ENCODE data around the gene SIGLEC1. TPM values are rescaled to one million over a fixed set of nuclear protein-coding genes. Genes with fewer than 3 reads are reported as not detected.

The SIGLEC1 gene
- total and polyA plus RNA-seq, 2 of the 4 experiments (the other 2 are of a cell fraction): not detected

DNA sequence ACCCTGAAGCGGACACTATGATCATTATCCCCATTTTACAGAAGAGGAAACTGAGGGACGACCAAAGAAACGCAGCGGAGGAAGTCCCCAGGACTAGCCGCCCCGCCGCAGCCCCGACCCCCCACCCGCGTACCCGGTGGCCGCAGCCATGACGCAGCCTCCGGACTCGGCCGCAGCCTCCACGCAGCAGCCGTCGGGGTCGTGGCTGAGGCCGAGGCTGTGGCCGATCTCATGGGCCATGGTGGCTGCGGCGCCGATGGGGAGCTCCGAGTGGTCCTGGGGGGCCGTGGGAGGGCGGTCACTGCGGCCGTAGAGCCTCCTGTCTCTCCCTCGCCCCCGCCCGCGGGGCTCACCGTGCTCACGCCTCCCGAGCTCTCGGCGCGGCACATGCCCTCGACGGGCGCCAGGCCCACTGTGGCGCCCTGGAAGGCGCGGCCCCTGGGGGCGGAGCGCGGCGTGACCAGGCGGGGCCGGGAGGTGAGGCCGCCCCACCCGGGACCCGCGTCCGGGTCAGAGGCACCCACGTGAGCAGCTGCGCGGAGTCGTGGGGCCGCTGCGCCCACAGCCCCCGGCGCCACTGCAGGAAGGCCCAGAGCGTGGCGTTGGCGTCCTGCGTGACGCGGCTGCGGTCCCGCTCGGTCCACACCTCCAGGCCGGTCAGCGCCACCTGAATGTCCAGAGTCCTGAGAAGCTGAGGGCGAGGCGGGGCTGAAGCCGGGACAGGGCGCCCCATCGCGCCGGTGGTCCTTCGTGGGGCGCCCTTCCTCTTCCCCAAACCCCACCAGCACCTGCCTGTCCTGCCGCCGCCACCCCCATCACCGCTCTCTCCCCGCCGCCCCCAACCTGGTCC, 39.0 kb downstream of the SIGLEC1 start:
- Histone ChIP-seq H3K23ac (ENCODE audit: low read depth, low read length) (no peak overlapping the region), H2AFZ (replicated peaks; ENCODE audit: low read length, poor library complexity) (no peak overlapping the region), H2AK5ac (ENCODE audit: low read depth, low read length) (no peak overlapping the region), H4K20me1 (ENCODE audit: insufficient read depth, low read length) (no peaks in the 10 kb centered on the region), H3K4ac (ENCODE audit: low read depth, low read length) (no peak overlapping the region), H3K4me1 (ENCODE audit: control insufficient read depth, insufficient read depth, low read length) (peaks cover 5% of the 10 kb centered on the region; the same call in 1 of the 2 replicates), H3K79me1 (ENCODE audit: low read depth in 1 of 2, low read length in 2 of 2) (no peaks in the 10 kb centered on the region), H4K5ac (ENCODE audit: low read depth, low read length) (no peak overlapping the region), H4K8ac (ENCODE audit: low read depth in 2 of 2, low read length in 2 of 2) (no peak overlapping the region), H3K9me3 (ENCODE audit: control insufficient read depth, insufficient read depth, low read length) (no peaks in the 10 kb centered on the region), H2BK15ac (ENCODE audit: low read depth, low read length) (no peak overlapping the region), H3K4me2 (ENCODE audit: low read depth, low read length) (no peak overlapping the region), H3K14ac (replicated peaks; ENCODE audit: low read depth, low read length) (no peak overlapping the region), H3K18ac (ENCODE audit: low read depth, low read length) (no peak overlapping the region), H3K36me3 (ENCODE audit: control insufficient read depth, insufficient read depth, low read length) (no peaks in the 10 kb centered on the region), H3K9ac (ENCODE audit: low read depth, low read length) (no peak overlapping the region), H2BK120ac (ENCODE audit: low read depth, low read length) (no peak overlapping the region), H2BK20ac (ENCODE audit: low read depth, low read length) (no peak overlapping the region), H4K91ac (ENCODE audit: insufficient read depth, low read depth, low read length) (no peak overlapping the region), H3K9me1 (ENCODE audit: insufficient read depth, low read length) (no peaks in the 10 kb centered on the region), H2BK5ac (ENCODE audit: low read depth, low read length, poor library complexity, severe bottlenecking) (no peak overlapping the region), H3K27ac (ENCODE audit: insufficient read depth, low read length) (no peak overlapping the region), H3K4me3 (ENCODE audit: insufficient read depth, low read depth, low read length) (no peak overlapping the region), H2AK9ac (replicated peaks; ENCODE audit: low read depth, low read length, poor library complexity) (no peak overlapping the region), H3K56ac (ENCODE audit: extremely low read depth, insufficient read depth, low read length) (no peak overlapping the region), H3K27me3 (ENCODE audit: control insufficient read depth, insufficient read depth, low read length) (peaks cover 56% of the 10 kb centered on the region)
- BruUV-seq (replicated peaks): no TSS peak
- in situ Hi-C loops (cut with MboI; ENCODE audit: low sequenced_read_pairs) (no loop called here), intact Hi-C loops (cut with micrococcal nuclease) (loop anchor here (10.0 kb wide), 1 partner anchor 411 kb away; no protein-coding TSS in a partner anchor), dilution Hi-C loops (cut with HindIII; ENCODE audit: low sequenced_read_pairs, unreplicated experiment) (no loop called here)
- WGBS, 2 experiments (ENCODE audit: extremely low coverage in 2 of 2, insufficient read length in 1 of 2): 40% methylated on average over 61 of the region's 90 CpGs; no CpG with 5 or more reads in 1 of the 2 experiments
- POLR2A ChIA-PET (ENCODE audit: unreplicated experiment): no interaction called here
- no peak for ATAC-seq (ENCODE audit: low read depth)
- no peak for TF ChIP-seq POLR2A (IDR thresholded peaks at IDR 0.05; ENCODE audit: low read depth, low read length)
- no peak for TF ChIP-seq BHLHE40 (IDR thresholded peaks at IDR 0.05; ENCODE audit: low read depth, low read length)
- no peak for TF ChIP-seq CEBPB (IDR thresholded peaks at IDR 0.05; ENCODE audit: low read depth, low read length)
- no peak for TF ChIP-seq MAFK (IDR thresholded peaks at IDR 0.05; ENCODE audit: low read depth, low read length)
- TF ChIP-seq, protein P1, sequence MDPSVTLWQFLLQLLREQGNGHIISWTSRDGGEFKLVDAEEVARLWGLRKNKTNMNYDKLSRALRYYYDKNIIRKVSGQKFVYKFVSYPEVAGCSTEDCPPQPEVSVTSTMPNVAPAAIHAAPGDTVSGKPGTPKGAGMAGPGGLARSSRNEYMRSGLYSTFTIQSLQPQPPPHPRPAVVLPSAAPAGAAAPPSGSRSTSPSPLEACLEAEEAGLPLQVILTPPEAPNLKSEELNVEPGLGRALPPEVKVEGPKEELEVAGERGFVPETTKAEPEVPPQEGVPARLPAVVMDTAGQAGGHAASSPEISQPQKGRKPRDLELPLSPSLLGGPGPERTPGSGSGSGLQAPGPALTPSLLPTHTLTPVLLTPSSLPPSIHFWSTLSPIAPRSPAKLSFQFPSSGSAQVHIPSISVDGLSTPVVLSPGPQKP (IDR thresholded peaks at IDR 0.05; ENCODE audit: borderline replicate concordance, low read depth, low read length): no peak
- CTCF ChIA-PET: no interaction called here
- DNase-seq: no peak

All from IMR-90 (cell line).